COR-L47 (cell line): ENCODE data around the gene NUP205.

Experiments
- DNase-seq: peaks from one replicate; lab custom pipeline; 2025; lab: John Stamatoyannopoulos, UW

NUP205 gene

GRCh38 chr7:135539629-135540028 lies 18.1 kb upstream of the NUP205 start:
- no peak for DNase-seq

GRCh38 chr7:135541029-135541428 lies 16.7 kb upstream of the NUP205 start:
- no peak for DNase-seq

GRCh38 chr7:135550196-135550595 lies 7.5 kb upstream of the NUP205 start:
- no peak for DNase-seq

- DNase-seq: no peak
Measured at GRCh38 chr7:135552148-135552547, 5.6 kb upstream of the NUP205 start.

GRCh38 chr7:135553346-135553745 lies 4.4 kb upstream of the NUP205 start:
- DNase-seq: no peak

- peak; percentile 82 for DNase-seq
Measured at GRCh38 chr7:135558337-135558767, 635 bp downstream of the NUP205 start.

GRCh38 chr7:135558881-135559280 lies 1.2 kb downstream of the NUP205 start:
- DNase-seq: no peak

- DNase-seq: no peak
Measured at GRCh38 chr7:135560631-135561030, 2.9 kb downstream of the NUP205 start.

- DNase-seq: no peak
Measured at GRCh38 chr7:135562720-135563119, 5.0 kb downstream of the NUP205 start.

- no peak for DNase-seq
Measured at GRCh38 chr7:135571834-135572233, 14.1 kb downstream of the NUP205 start.

- DNase-seq: no peak
Measured at GRCh38 chr7:135573541-135573940, 15.8 kb downstream of the NUP205 start.

GRCh38 chr7:135575296-135575695 lies 17.6 kb downstream of the NUP205 start:
- no peak for DNase-seq

GRCh38 chr7:135578569-135578968 lies 20.9 kb downstream of the NUP205 start:
- no peak for DNase-seq

GRCh38 chr7:135584362-135585353 lies 26.9 kb downstream of the NUP205 start:
- no peak for DNase-seq

GRCh38 chr7:135597181-135597925 lies 39.6 kb downstream of the NUP205 start:
- DNase-seq: no peak

- DNase-seq: no peak
Measured at GRCh38 chr7:135597926-135598305, 40.2 kb downstream of the NUP205 start.

- DNase-seq: no peak
Measured at GRCh38 chr7:135599471-135599870, 41.8 kb downstream of the NUP205 start.

GRCh38 chr7:135600226-135600625 lies 42.5 kb downstream of the NUP205 start:
- DNase-seq: no peak

- DNase-seq: no peak
Measured at GRCh38 chr7:135601182-135601581, 43.5 kb downstream of the NUP205 start.

GRCh38 chr7:135602304-135602703 lies 44.6 kb downstream of the NUP205 start:
- DNase-seq: no peak

- DNase-seq: no peak
Measured at GRCh38 chr7:135616136-135616535, 58.4 kb downstream of the NUP205 start.

GRCh38 chr7:135617781-135618180 lies 60.1 kb downstream of the NUP205 start:
- DNase-seq: no peak

GRCh38 chr7:135618510-135618909 lies 60.8 kb downstream of the NUP205 start:
- no peak for DNase-seq
